ENCODE data around the gene KRTAP10-5. TPM values are rescaled to one million over a fixed set of nuclear protein-coding genes. Genes with fewer than 3 reads are reported as not detected.
A peak's percentile ranks its signal among the peaks of the same experiment; 100 is the strongest.

The KRTAP10-5 gene
- total RNA-seq, 6 experiments from 2014 or later = not detected

GRCh38 chr21:44568261-44568660, 12.1 kb downstream of the KRTAP10-5 start:
- Histone ChIP-seq H3K4me3 (no peak overlapping the region), H3K4me1 (no peaks in the 10 kb centered on the region), H3K36me3 (no peaks in the 10 kb centered on the region), H3K27ac (no peak overlapping the region), H3K9me3 (no peaks in the 10 kb centered on the region), H3K27me3 (no peaks in the 10 kb centered on the region)
- DNase-seq = no peak
- no peak for TF ChIP-seq POLR2A (IDR thresholded peaks at IDR 0.05)
- TF ChIP-seq, protein P1, sequence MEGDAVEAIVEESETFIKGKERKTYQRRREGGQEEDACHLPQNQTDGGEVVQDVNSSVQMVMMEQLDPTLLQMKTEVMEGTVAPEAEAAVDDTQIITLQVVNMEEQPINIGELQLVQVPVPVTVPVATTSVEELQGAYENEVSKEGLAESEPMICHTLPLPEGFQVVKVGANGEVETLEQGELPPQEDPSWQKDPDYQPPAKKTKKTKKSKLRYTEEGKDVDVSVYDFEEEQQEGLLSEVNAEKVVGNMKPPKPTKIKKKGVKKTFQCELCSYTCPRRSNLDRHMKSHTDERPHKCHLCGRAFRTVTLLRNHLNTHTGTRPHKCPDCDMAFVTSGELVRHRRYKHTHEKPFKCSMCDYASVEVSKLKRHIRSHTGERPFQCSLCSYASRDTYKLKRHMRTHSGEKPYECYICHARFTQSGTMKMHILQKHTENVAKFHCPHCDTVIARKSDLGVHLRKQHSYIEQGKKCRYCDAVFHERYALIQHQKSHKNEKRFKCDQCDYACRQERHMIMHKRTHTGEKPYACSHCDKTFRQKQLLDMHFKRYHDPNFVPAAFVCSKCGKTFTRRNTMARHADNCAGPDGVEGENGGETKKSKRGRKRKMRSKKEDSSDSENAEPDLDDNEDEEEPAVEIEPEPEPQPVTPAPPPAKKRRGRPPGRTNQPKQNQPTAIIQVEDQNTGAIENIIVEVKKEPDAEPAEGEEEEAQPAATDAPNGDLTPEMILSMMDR (IDR thresholded peaks at IDR 0.05) = no peak
- ATAC-seq = peak in 1 of 4 donors; percentile 16
- WGBS (ENCODE audit: insufficient coverage, low coverage, low lambda C conversion rate, missing lambda C conversion rate) = 60% methylated on average over 1 of the region's 12 CpGs
- intact Hi-C loops (cut with DNase I) = no loop called here

DNA sequence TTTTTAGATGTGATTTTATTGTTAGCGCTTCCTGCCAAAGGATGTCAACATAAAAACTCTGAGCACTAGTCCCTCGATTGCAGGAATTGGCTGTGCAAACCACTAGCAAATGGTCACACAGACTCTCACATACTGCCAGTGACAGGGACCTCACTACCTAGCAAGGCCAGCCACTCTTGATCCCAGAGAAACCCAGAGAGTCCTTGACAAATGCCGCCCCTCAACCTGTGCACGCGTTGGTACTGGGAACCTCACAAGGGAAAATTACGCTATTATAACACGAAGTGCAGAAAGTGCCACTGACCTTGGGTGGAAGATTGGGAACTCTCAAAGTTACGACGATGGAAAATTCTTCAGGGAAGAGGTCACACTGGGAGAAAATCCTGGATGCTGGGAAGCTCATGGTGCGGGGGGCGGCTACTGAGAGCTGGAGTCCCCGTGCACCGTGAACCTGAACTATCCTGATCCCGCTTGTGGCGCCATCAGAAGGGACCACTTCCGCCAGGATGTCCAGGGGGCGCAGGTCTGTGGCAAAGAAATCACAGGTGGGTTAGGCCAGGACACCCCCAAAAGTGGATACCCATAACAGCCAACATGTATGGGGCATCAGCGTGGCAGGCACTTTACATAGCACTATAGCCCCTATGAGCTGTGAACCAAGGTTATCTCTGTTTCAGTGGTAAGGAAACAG, 12.8 kb downstream of the KRTAP10-5 start:
- WGBS (ENCODE audit: insufficient coverage, low coverage, low lambda C conversion rate, missing lambda C conversion rate) = 81% methylated on average over 8 of the region's 18 CpGs

DNA sequence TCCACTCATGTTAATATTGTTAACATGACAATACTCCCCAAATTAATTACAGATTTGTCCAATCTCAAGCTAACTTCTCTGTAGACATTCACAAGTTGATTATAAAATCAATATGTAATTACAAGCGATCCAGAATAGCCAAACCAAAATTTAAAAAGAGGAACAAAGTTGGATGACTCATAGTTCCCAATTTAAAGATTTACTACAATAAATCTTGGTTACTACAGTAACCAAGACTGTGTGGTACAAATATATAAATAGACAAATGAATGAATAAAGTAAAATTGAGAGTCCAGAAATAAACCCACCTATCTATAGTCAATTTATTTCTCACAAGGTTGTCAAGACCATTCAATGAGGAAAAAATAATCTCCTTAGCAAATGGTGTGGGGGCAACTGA, 14.0 kb downstream of the KRTAP10-5 start:
- ATAC-seq = no peak
- intact Hi-C loops (cut with DNase I) = no loop called here
- WGBS (ENCODE audit: insufficient coverage, low coverage, low lambda C conversion rate, missing lambda C conversion rate) = 67% methylated on average over 1 of the region's 1 CpG

More for the DNA sequence above, 12.8 kb downstream of the KRTAP10-5 start:
- Histone ChIP-seq H3K4me1 (no peaks in the 10 kb centered on the region), H3K27me3 (no peaks in the 10 kb centered on the region), H3K36me3 (no peaks in the 10 kb centered on the region), H3K9me3 (no peaks in the 10 kb centered on the region), H3K4me3 (no peak overlapping the region), H3K27ac (no peak overlapping the region)
- TF ChIP-seq, protein P1 (IDR thresholded peaks at IDR 0.05) = no peak
- TF ChIP-seq POLR2A (IDR thresholded peaks at IDR 0.05) = no peak
- intact Hi-C loops (cut with DNase I) = no loop called here
- DNase-seq (no peak), ATAC-seq (peak in 1 of 4 donors; percentile 26)

DNA sequence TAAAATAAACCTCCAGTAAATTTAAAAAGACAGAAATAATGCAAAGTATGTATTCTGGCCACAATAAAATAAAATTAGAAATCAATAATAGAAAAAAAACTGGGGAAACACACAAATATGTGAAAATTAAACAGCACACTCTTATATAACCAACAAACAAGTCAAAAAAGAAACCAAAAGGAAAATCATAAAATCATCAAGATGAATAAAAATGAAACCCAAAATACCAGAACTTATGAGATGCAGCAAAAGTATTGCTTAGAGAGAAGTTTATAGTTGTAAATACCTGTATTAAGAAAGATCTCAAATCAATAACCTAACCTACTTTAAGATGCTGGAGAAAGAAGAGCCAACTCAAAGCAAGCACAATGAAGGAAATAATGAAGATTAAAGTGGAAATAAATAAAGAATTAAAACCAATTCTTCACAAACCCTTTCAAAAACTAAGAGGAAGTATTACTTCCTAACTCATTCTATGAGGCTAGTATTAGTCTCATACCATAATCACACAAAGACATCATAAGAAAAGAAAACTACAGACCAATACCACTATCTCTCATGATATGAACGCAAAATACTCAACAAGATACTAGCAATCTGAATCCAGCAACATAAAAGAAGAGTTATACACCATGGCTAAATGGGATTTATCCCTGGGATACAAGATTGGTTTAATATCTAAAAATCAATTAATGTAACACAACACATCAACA, 15.4 kb downstream of the KRTAP10-5 start:
- intact Hi-C loops (cut with DNase I) = no loop called here
- TF ChIP-seq, protein P1 (IDR thresholded peaks at IDR 0.05) = no peak
- Histone ChIP-seq H3K27ac (no peak overlapping the region), H3K9me3 (no peaks in the 10 kb centered on the region), H3K27me3 (no peaks in the 10 kb centered on the region), H3K36me3 (no peaks in the 10 kb centered on the region), H3K4me3 (no peak overlapping the region), H3K4me1 (no peaks in the 10 kb centered on the region)
- ATAC-seq (no peak), DNase-seq (no peak)
- WGBS (ENCODE audit: insufficient coverage, low coverage, low lambda C conversion rate, missing lambda C conversion rate) = 24% methylated on average over 1 of the region's 1 CpG

More for the DNA sequence above, 14.0 kb downstream of the KRTAP10-5 start:
- H3K36me3 ChIP-seq = no peaks in the 10 kb centered on the region
- no peak for DNase-seq
- H3K4me1 ChIP-seq = no peaks in the 10 kb centered on the region
- H3K9me3 ChIP-seq = no peaks in the 10 kb centered on the region
- no peaks in the 10 kb centered on the region for H3K27me3 ChIP-seq
- H3K4me3 ChIP-seq = no peak overlapping the region
- no peak for TF ChIP-seq POLR2A (IDR thresholded peaks at IDR 0.05)
- TF ChIP-seq, protein P1 (IDR thresholded peaks at IDR 0.05) = no peak
- no peak overlapping the region for H3K27ac ChIP-seq

Data from right lobe of liver (tissue), 6 donors.